A549 (cell line): ENCODE measurements around the gene ACTMAP. TPM values are rescaled to one million over a fixed set of nuclear protein-coding genes. Genes with fewer than 3 reads are reported as not detected.

ENCODE experiments used
- ATAC-seq, 2 experiments: fragments of 200-7000 bp in 1 of 2; fragments of >200 bp in 1 of 2; cut with Nextera tagmentation in 1 of 2; cut with Tn5 transposase in 1 of 2; 3 replicates each; pipeline versions ENCODE4 v1.8.0 to v1.9.1; 2018 to 2020; ENCODE audit warnings: mild to moderate bottlenecking in 1 of 2, moderate library complexity in 1 of 2
- CTCF ChIA-PET: fragments of 300-600 bp; sonication (Branson Sonifier 250); formaldehyde crosslinking; extraction: SDS; loops from one replicate; lab custom pipeline; 2021; ENCODE audit warnings: antibody characterized with exemption, inconsistent platforms; lab: Yijun Ruan, JAX
- POLR2A ChIA-PET: fragments of 350-600 bp; formaldehyde crosslinking; extraction: SDS; loops from one replicate; lab custom pipeline; 2021; ENCODE audit warnings: antibody characterized with exemption, inconsistent platforms; lab: Yijun Ruan, JAX
- DNase-seq, 2 experiments: peaks; one replicate each; pipeline versions ENCODE4 v3.0.0 to v3.0.0-alpha.2; 2011 to 2016; ENCODE audit warnings: low read depth in 1 of 2, low spot score in 1 of 2
- FAIRE-seq: peaks from 2 replicates; lab custom pipeline; 2011; peaks lifted over from hg19 to GRCh38; lab: Jason Lieb, UNC
- H3K27ac ChIP-seq, 2 experiments: fragments of >200 bp; sonication (Bioruptor Twin); formaldehyde crosslinking; 3 replicates each; pipeline ENCODE4 v1.5.1; 2016 to 2017
- H3K4me1 ChIP-seq: fragments of >200 bp; sonication (Bioruptor Twin); formaldehyde crosslinking; 3 replicates; pipeline ENCODE4 v1.6.1; 2016
- H3K4me2 ChIP-seq: fragments of >200 bp; sonication (Bioruptor Twin); formaldehyde crosslinking; 3 replicates; pipeline ENCODE4 v1.6.1; 2016
- H3K4me3 ChIP-seq: fragments of >200 bp; sonication (Bioruptor Twin); formaldehyde crosslinking; 3 replicates; pipeline ENCODE4 v1.5.1; 2016
- H3K9me3 ChIP-seq: fragments of >200 bp; sonication (Bioruptor Twin); formaldehyde crosslinking; 3 replicates; pipeline ENCODE4 v1.6.1; 2016
- ATOH8 ChIP-seq: fragments of 250-450 bp; sonication (Bioruptor Pico); IDR thresholded peaks from 2 replicates; pipeline ENCODE4 v1.5.0; 2020; ENCODE audit warnings: low read depth, mild to moderate bottlenecking, moderate library complexity
- CBX8 ChIP-seq: fragments of 200-600 bp; sonication (generic); IDR thresholded peaks from 2 replicates; pipeline ENCODE4 v1.6.1; 2016
- CEBPB ChIP-seq, 2 experiments: fragments of >200 bp in 1 of 2; sonication (Bioruptor Twin) in 1 of 2; formaldehyde crosslinking in 1 of 2; IDR thresholded peaks; 2 replicates each; pipeline ENCODE4 v1.6.1; 2012 to 2016
- EHF ChIP-seq: fragments of 250-450 bp; sonication (Bioruptor Pico); IDR thresholded peaks from 2 replicates; pipeline ENCODE4 v1.5.0; 2020; ENCODE audit warnings: mild to moderate bottlenecking
- EHMT2 ChIP-seq: fragments of 200-600 bp; sonication (generic); IDR thresholded peaks from 2 replicates; pipeline ENCODE4 v1.6.1; 2016; ENCODE audit warnings: antibody characterized with exemption, low read depth, mild to moderate bottlenecking, moderate library complexity
- EP300 ChIP-seq, 2 experiments: fragments of >200 bp; sonication (Bioruptor Twin); formaldehyde crosslinking; IDR thresholded peaks; 2 replicates in 1 of 2; 3 replicates in 1 of 2; pipeline ENCODE4 v1.6.1; 2016 to 2017
- FOSB ChIP-seq: fragments of 250-450 bp; sonication (Bioruptor Pico); IDR thresholded peaks from 2 replicates; pipeline ENCODE4 v1.5.0; 2020; ENCODE audit warnings: mild to moderate bottlenecking, moderate library complexity
- GATA3 ChIP-seq: IDR thresholded peaks from 2 replicates; pipeline ENCODE4 v1.6.1; 2012; ENCODE audit warnings: borderline replicate concordance
- HES2 ChIP-seq: fragments of >200 bp; sonication (Bioruptor Twin); formaldehyde crosslinking; IDR thresholded peaks from 2 replicates; pipeline ENCODE4 v1.6.1; 2016
- HOXB13 ChIP-seq: fragments of 250-450 bp; sonication (Bioruptor Pico); IDR thresholded peaks from 2 replicates; pipeline ENCODE4 v1.5.0; 2020; ENCODE audit warnings: low read depth, mild to moderate bottlenecking, moderate library complexity
- JUN ChIP-seq, 2 experiments: fragments of >200 bp; sonication (Bioruptor Twin); formaldehyde crosslinking; IDR thresholded peaks; 2 replicates in 1 of 2; 3 replicates in 1 of 2; pipeline ENCODE4 v1.6.1; 2016 to 2017
- MAFK ChIP-seq: fragments of 450-650 bp; IDR thresholded peaks from 2 replicates; pipeline ENCODE4 v1.6.1; 2014; ENCODE audit not compliant: partially characterized antibody
- NPAS2 ChIP-seq: fragments of 250-450 bp; sonication (Bioruptor Pico); IDR thresholded peaks from 2 replicates; pipeline ENCODE4 v1.8.0; 2022; ENCODE audit warnings: mild to moderate bottlenecking, moderate library complexity, borderline replicate concordance
- NR3C1 ChIP-seq: fragments of >200 bp; sonication (Bioruptor Twin); formaldehyde crosslinking; IDR thresholded peaks from 3 replicates; pipeline ENCODE4 v1.6.1; 2017
- RCOR1 ChIP-seq: fragments of 150-350 bp; IDR thresholded peaks from 2 replicates; pipeline ENCODE4 v1.6.1; 2014; ENCODE audit warnings: antibody characterized with exemption, low read length, low read depth
- ZC3H11A ChIP-seq: fragments of 450-650 bp; IDR thresholded peaks from 2 replicates; pipeline ENCODE4 v1.6.1; 2014; ENCODE audit warnings: antibody characterized with exemption, mild to moderate bottlenecking
- ZFP36 ChIP-seq: fragments of 450-650 bp; IDR thresholded peaks from 2 replicates; pipeline ENCODE4 v1.6.1; 2014; ENCODE audit warnings: borderline replicate concordance; ENCODE audit not compliant: partially characterized antibody
- WGBS: methylation state at CpG from one replicate; pipeline ENCODE4 v1.1.6; 2017; ENCODE audit errors: missing lambda C conversion rate; 5-methylcytosine and 5-hydroxymethylcytosine counted together
- polyA plus RNA-seq, 4 experiments: library from polyadenylated mRNA; depleted of rRNA in 3 of 4; stranded (reverse); fragments of >200 nt; fragmentation: RNase III in 1 of 4; extraction: RNeasy Plus Mini Kit Qiagen cat#74134 plus additional on column Dnase treatment in 1 of 4; gene quantifications; 2 replicates in 3 of 4; 3 replicates in 1 of 4; pipeline ENCODE4 v1.2.3, GENCODE V29; 2011 to 2017
- TF ChIP-seq, protein P1 (sequence below): fragments of 200-600 bp; sonication (generic); IDR thresholded peaks from 2 replicates; pipeline ENCODE4 v1.6.1; 2016; ENCODE audit warnings: antibody characterized with exemption, mild to moderate bottlenecking, moderate library complexity

ACTMAP gene
- polyA plus RNA-seq, 2 of the 4 experiments (the other 2 are of a cell fraction), result 7.8 to 14.8 TPM

DNA sequence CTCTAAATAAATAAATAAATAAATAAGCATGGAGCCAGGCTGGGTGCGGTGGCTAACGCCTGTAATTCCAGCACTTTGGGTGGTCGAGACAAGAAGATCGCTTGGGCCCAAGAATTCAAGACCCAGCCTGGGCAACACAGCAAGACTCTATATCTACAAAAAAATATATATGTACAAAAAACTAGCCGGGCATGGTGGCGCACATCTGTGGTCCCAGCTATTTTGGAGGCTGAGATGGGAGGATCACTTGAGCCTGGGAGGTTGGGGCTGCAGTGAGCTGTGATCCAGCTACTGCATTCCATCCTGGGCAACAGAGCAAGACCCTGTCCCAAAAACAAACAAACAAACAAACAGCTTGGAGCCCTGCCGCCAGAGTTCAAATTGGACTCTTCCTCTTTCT, 2.7 kb downstream of the ACTMAP start:
- POLR2A ChIA-PET, result no interaction called here
- Histone ChIP-seq H3K27ac (no peak overlapping the region), H3K4me3 (no peak overlapping the region), H3K4me1 (peaks cover 34% of the 10 kb centered on the region), H3K4me2 (no peak overlapping the region), H3K9me3 (no peaks in the 10 kb centered on the region)
- ATAC-seq, result no peak
- FAIRE-seq, result no peak
- WGBS, result 93% methylated on average over 7 of the region's 7 CpGs
- CTCF ChIA-PET, result interaction anchor here (0.8 to 15.8 kb wide), 7 partner anchors 19 to 515 kb away, joined by 3 to 199 read pairs (median 4); partner anchors contain the start of genes COQ8B and ITPKC
- no peak for DNase-seq
- no peak for TF ChIP-seq CBX8
- no peak for TF ChIP-seq HOXB13
- no peak for TF ChIP-seq ATOH8
- TF ChIP-seq NPAS2 (CRISPR knock-in tag), result no peak
- TF ChIP-seq RCOR1, result no peak
- no peak for TF ChIP-seq ZFP36
- no peak for TF ChIP-seq HES2
- TF ChIP-seq EHMT2, result no peak
- no peak for TF ChIP-seq JUN (IDR thresholded peaks at IDR 0.05)
- TF ChIP-seq FOSB (CRISPR knock-in tag), result no peak
- no peak for TF ChIP-seq ZC3H11A
- no peak for TF ChIP-seq MAFK
- no peak for TF ChIP-seq GATA3
- no peak for TF ChIP-seq NR3C1
- TF ChIP-seq, protein P1, sequence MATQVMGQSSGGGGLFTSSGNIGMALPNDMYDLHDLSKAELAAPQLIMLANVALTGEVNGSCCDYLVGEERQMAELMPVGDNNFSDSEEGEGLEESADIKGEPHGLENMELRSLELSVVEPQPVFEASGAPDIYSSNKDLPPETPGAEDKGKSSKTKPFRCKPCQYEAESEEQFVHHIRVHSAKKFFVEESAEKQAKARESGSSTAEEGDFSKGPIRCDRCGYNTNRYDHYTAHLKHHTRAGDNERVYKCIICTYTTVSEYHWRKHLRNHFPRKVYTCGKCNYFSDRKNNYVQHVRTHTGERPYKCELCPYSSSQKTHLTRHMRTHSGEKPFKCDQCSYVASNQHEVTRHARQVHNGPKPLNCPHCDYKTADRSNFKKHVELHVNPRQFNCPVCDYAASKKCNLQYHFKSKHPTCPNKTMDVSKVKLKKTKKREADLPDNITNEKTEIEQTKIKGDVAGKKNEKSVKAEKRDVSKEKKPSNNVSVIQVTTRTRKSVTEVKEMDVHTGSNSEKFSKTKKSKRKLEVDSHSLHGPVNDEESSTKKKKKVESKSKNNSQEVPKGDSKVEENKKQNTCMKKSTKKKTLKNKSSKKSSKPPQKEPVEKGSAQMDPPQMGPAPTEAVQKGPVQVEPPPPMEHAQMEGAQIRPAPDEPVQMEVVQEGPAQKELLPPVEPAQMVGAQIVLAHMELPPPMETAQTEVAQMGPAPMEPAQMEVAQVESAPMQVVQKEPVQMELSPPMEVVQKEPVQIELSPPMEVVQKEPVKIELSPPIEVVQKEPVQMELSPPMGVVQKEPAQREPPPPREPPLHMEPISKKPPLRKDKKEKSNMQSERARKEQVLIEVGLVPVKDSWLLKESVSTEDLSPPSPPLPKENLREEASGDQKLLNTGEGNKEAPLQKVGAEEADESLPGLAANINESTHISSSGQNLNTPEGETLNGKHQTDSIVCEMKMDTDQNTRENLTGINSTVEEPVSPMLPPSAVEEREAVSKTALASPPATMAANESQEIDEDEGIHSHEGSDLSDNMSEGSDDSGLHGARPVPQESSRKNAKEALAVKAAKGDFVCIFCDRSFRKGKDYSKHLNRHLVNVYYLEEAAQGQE, result no peak
- TF ChIP-seq EHF (CRISPR knock-in tag), result no peak
- TF ChIP-seq, all 56 proteins: peak for 0

- Histone ChIP-seq H3K4me2 (peak overlapping the region; percentile 29), H3K27ac (peak overlapping the region in 1 of 2 experiments; percentile 64; a peak in 3 of 6 replicates)
Observed at GRCh38 chr19:40745402-40745780, 4.9 kb downstream of the ACTMAP start.

More at GRCh38 chr19:40745402-40745780, 4.9 kb downstream of the ACTMAP start:
- WGBS, result 77% methylated on average over 7 of the region's 7 CpGs
- POLR2A ChIA-PET, result interaction anchor here (0.8 to 1.7 kb wide), 4 partner anchors 28 to 53 kb away, joined by 4 to 6 read pairs (median 4); partner anchors contain the start of genes COQ8B, EGLN2, ITPKC and RAB4B
- H3K4me1 ChIP-seq, result peaks cover 30% of the 10 kb centered on the region
- ATAC-seq (no peak), DNase-seq (no peak), FAIRE-seq (no peak)
- no peaks in the 10 kb centered on the region for H3K9me3 ChIP-seq
- no peak for TF ChIP-seq EP300 (IDR thresholded peaks at IDR 0.05)
- TF ChIP-seq CEBPB (IDR thresholded peaks at IDR 0.05), result peak; percentile 59 to 80; a peak in 3 of 4 replicates
- TF ChIP-seq RCOR1, result no peak
- TF ChIP-seq CBX8, result no peak
- no peak for TF ChIP-seq NPAS2 (CRISPR knock-in tag)
- CTCF ChIA-PET, result interaction anchor here (0.9 to 15.8 kb wide), 8 partner anchors 16 to 399 kb away, joined by 3 to 199 read pairs (median 8); partner anchors contain the start of genes EGLN2 and RAB4B
- no peak overlapping the region for H3K4me3 ChIP-seq
